ENCODE measurements around the gene ABHD6.
"Not testable (repeated sequence)": the region's sequence is repeated elsewhere in the genome, so short reads cannot be mapped to it uniquely, and the experiment has no call there.

The ABHD6 gene

GRCh38 chr3:58237238-58237940 lies at the start of gene ABHD6:
Gene ABHD6 (plus strand): TSS chr3:58237792. CDS start chr3:58256587, 18,795 bp downstream.
- no peak for DNase-seq (ENCODE audit: low read depth)

GRCh38 chr3:58188173-58188564 lies 49.4 kb upstream of the ABHD6 start:
- DNase-seq (ENCODE audit: low read depth): no peak

GRCh38 chr3:58188921-58189451 lies 48.6 kb upstream of the ABHD6 start:
- no peak for DNase-seq (ENCODE audit: low read depth)

- no peak for DNase-seq (ENCODE audit: low read depth)
Measured at GRCh38 chr3:58189691-58190090, 47.9 kb upstream of the ABHD6 start.

- DNase-seq (ENCODE audit: low read depth): no peak
Measured at GRCh38 chr3:58190291-58190690, 47.3 kb upstream of the ABHD6 start.

GRCh38 chr3:58190882-58191281 lies 46.7 kb upstream of the ABHD6 start:
- no peak for DNase-seq (ENCODE audit: low read depth)

- no peak for DNase-seq (ENCODE audit: low read depth)
Measured at GRCh38 chr3:58191361-58191991, 46.1 kb upstream of the ABHD6 start.

GRCh38 chr3:58192069-58192468 lies 45.5 kb upstream of the ABHD6 start:
- DNase-seq (ENCODE audit: low read depth): no peak

- DNase-seq (ENCODE audit: low read depth): no peak
Measured at GRCh38 chr3:58193682-58194407, 43.7 kb upstream of the ABHD6 start.

- no peak for DNase-seq (ENCODE audit: low read depth)
Measured at GRCh38 chr3:58197588-58197987, 40.0 kb upstream of the ABHD6 start.

GRCh38 chr3:58198362-58198761 lies 39.2 kb upstream of the ABHD6 start:
- no peak for DNase-seq (ENCODE audit: low read depth)

GRCh38 chr3:58198804-58199203 lies 38.8 kb upstream of the ABHD6 start:
- no peak for DNase-seq (ENCODE audit: low read depth)

GRCh38 chr3:58200121-58200709 lies 37.4 kb upstream of the ABHD6 start:
- no peak for DNase-seq (ENCODE audit: low read depth)

GRCh38 chr3:58200846-58201355 lies 36.7 kb upstream of the ABHD6 start:
- no peak for DNase-seq (ENCODE audit: low read depth)

- DNase-seq (ENCODE audit: low read depth): not testable (repeated sequence)
Measured at GRCh38 chr3:58201451-58201850, 36.1 kb upstream of the ABHD6 start.

- DNase-seq (ENCODE audit: low read depth): no peak
Measured at GRCh38 chr3:58202917-58203360, 34.7 kb upstream of the ABHD6 start.

- no peak for DNase-seq (ENCODE audit: low read depth)
Measured at GRCh38 chr3:58203541-58203940, 34.1 kb upstream of the ABHD6 start.

- no peak for DNase-seq (ENCODE audit: low read depth)
Measured at GRCh38 chr3:58204720-58205119, 32.9 kb upstream of the ABHD6 start.

GRCh38 chr3:58205981-58206380 lies 31.6 kb upstream of the ABHD6 start:
- no peak for DNase-seq (ENCODE audit: low read depth)

GRCh38 chr3:58206406-58207011 lies 31.1 kb upstream of the ABHD6 start:
- peak; percentile 23 for DNase-seq (ENCODE audit: low read depth)

- DNase-seq (ENCODE audit: low read depth): no peak
Measured at GRCh38 chr3:58207954-58208353, 29.6 kb upstream of the ABHD6 start.

GRCh38 chr3:58209933-58210332 lies 27.7 kb upstream of the ABHD6 start:
- no peak for DNase-seq (ENCODE audit: low read depth)
